Esophagus muscularis mucosa (tissue), 3 donors: ENCODE measurements around the gene RBFOX2.

ENCODE experiments used
- CTCF ChIP-seq, 3 experiments: fragments of 200-600 bp in 2 of 3; fragments of 450-650 bp in 1 of 3; sonication (generic) in 2 of 3; IDR thresholded peaks; one replicate each; pipeline ENCODE4 v1.5.1; 2017 to 2019; ENCODE audit warnings: antibody characterized with exemption in 3 of 3, mild to moderate bottlenecking in 2 of 3, moderate library complexity in 1 of 3
- POLR2A ChIP-seq: fragments of 450-650 bp; IDR thresholded peaks from one replicate; pipeline ENCODE4 v1.6.1; 2017; ENCODE audit warnings: antibody characterized with exemption, moderate library complexity, mild to moderate bottlenecking, low read depth

GRCh38 chr22:35804421-35804820 is 224.2 kb downstream of the RBFOX2 start:
- no peak for TF ChIP-seq CTCF (IDR thresholded peaks at IDR 0.05)
- no peak for TF ChIP-seq POLR2A
